Parietal lobe (tissue), 1 donor: Measurements from ENCODE around the gene ZNF614. TPM values are rescaled to one million over a fixed set of nuclear protein-coding genes. Genes with fewer than 3 reads are reported as not detected.

Experiments used
- total RNA-seq: library from RNA; depleted of rRNA; stranded (reverse); fragments of >200 nt; gene quantifications from one replicate; pipeline ENCODE4 v1.2.3, GENCODE V29; 2014

The ZNF614 gene
- total RNA-seq: 29.1 TPM

DNA sequence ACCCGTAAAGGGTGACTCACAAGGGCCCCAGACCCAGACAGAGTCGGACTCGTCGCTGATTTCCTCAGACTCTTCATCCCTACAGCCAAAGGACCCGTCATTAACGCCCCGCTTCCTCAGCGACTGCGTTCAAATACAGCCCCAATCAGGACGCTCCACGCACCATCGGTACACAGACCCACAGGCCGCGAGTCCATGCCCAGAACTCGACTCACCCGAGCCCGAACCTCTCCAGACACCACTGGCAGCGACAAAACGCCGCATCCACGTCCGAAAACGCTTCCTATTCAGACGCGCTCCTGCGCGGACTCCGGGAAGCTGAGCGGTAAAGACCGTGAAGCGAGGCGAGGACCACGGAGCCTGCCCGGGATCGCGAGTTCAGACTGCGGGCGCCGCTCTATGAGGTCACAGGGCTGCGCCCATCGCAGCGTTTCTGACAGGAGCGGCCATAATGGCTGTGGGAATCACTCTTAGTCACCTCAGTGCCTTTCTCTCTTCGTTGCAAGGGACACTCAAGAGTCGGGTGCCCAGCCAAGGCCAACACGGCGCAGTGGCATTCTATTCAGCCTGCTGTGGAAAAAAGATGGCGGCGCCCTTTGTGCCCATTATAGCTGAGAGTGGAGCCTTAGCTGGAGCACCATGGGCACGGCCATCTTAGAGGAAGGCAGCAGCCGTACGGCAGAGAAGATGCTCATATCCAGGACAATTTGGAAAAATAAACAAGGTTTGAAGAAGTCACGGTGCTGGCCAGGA, at the start of gene ZNF614:
ZNF614 (minus strand) TSS at position 353 of the 753 bp plus-strand sequence. CDS start 2,634 bp downstream, outside the sequence.

DNA sequence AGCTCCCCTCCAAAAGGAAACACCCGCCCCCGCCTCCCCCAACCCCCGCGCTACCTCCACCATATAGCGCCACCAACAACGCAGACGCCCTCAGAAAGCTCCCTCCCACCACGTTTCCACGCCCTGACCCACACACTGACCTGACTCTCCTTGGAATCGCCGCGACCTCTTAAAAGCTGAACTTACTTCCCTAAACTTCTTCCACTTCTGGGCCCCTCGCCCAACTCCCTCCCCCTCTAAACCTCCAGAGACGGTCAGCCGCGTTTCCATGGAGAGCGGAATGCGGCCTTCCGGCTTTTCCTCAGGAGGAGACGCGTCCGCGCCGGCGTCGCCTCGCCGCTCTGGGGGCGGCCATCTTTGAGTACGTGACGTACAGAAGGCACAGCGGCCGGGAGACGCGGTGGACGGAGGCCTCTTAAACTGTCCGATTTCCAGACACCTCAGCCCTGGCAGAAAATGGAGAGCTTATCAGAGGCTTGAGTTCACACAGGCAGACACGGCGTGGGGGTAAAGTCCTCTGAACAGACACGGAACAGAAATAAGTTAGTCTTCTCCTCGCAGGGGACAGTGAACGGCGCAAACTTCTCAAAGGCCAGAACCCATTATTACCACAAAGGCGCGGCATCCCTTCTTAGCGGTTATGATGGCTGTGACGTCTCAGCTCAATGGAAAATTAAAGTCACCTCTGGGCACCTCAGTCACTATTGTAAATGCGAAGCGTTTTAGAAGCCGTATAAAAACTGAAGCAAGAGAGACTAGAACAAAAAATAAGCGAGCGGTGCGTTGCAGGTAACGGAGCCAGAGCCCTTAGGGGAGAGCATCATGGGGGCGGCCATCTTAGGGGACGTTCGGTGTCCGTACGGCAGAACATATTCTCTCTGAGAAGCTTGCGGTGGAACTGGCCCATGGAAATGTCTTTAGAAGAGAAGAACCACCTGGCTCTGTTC, 20.6 kb upstream of the ZNF614 start, which contains the start of gene ZNF432:
ZNF432 (minus strand) TSS at position 284 of the 947 bp plus-strand sequence. CDS start 1,970 bp downstream, outside the sequence.

DNA sequence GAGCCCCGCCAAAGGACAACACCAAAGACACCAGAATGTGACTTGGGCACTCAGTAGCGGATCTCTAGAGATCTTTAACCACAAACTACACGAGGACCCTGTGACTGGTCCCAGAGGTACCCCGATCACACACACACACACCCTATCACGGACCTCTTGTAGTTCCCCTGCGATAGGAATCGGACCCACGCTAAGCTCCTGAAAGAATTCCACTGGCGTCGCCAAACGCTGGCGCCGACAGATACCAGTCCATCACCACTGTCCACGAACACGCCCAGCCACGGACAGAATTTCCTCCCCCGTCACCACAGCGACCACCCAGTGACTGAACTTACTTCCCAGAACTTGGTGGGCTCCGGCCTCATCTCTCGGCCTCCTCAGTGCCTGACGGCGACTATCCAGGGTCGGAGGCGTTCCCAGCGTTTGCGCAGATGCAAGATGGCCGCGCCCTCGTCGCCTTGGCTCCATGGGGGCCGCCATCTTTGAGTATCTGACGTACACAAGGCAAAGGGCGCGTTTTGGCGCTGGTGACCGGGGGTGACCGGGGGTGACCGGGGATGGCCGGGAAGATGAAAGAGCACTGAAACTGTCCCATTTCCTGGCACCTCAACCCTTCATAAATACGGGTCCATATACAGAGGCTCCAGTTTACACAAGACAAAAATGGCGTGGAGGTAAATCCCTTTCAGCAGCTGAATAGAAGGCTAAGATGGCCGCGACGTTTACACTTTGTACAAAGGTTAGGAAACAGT, 20.2 kb downstream of the ZNF614 start, which contains the start of gene ZNF615:
ZNF615 (minus strand) TSS at position 406 of the 752 bp plus-strand sequence. CDS start 4,500 bp downstream, outside the sequence.

DNA sequence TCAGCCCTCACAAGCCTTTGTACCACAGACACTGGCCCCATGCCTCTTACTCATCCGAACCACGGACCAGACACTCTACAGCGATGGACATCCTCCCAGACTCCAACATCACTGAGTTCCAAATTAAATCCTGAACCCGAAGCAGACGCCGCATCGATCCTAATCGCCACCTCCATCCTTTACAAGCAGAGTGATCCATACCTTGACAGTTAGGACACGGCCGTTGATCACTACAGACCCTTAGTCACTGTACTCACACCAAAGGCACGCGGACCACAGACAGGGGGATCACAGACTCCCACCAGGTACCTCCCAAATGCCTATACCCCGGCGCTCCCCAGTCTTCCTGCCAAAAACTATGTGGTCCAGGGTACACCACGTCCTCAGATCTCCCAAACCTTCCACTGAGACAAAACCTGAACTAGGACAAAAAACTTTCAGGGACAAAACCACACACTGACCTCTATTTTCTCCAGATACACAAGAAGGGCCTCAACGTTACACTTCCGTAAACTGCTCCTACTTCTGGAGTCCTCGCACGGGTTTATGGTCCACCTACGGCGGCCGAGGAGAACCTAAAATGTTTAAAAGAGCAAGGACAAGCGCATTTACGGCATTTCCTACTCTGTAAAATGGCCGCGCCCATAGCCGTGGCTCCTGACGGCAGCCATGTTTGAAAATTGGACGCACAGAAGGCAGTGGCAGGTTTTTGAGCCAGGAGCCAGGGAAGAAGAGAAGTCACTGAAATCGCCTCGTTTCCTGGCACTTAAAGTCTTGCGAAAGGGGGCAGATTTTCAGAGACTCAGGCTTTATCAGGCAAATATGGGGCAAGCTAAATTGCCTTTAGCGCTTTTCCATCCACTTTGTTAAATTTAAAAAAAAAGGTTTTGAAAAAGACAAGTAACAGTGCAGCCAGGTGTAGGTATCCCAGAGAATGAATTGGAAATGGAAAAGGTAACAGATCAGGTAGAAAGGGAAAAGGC, 41.6 kb downstream of the ZNF614 start, which contains the start of gene ZNF350:
ZNF350 (minus strand) TSS at position 532 of the 983 bp plus-strand sequence. CDS start 12,480 bp downstream, outside the sequence.

Other genes starting within 250 kb of the ZNF614 start
- gene FPR3, start 233.2 kb downstream of the ZNF614 start, total RNA-seq: not detected
- 78.3 TPM for gene ZNF577, start 140.4 kb downstream of the ZNF614 start, total RNA-seq
- gene ZNF649, start 123.4 kb downstream of the ZNF614 start, total RNA-seq: 47.3 TPM
- 18.5 TPM for gene ZNF613, start 100.9 kb downstream of the ZNF614 start, total RNA-seq
- gene ZNF350, start 41.5 kb downstream of the ZNF614 start, total RNA-seq: 21.9 TPM
- gene ZNF615, start 20.2 kb downstream of the ZNF614 start, total RNA-seq: 31.3 TPM
- gene ZNF432, start 20.5 kb upstream of the ZNF614 start, total RNA-seq: 33.8 TPM
- 68.9 TPM for gene ZNF841, start 67.4 kb upstream of the ZNF614 start, total RNA-seq
- gene ZNF616, start 111.6 kb upstream of the ZNF614 start, total RNA-seq: 35.1 TPM
- gene ZNF836, start 143.2 kb upstream of the ZNF614 start, total RNA-seq: 48.2 TPM
- gene PPP2R1A, start 161.7 kb upstream of the ZNF614 start, total RNA-seq: 286 TPM
- gene ZNF766, start 241.2 kb upstream of the ZNF614 start, total RNA-seq: 19.1 TPM